Osteoblast (primary cell): Measurements from ENCODE around the gene VEGFC. TPM values are rescaled to one million over a fixed set of nuclear protein-coding genes. Genes with fewer than 3 reads are reported as not detected.

ENCODE experiments used
- DNase-seq: peaks from one replicate; pipeline ENCODE4 v3.0.0; 2011; ENCODE audit warnings: low spot score, mixed read lengths; ENCODE audit not compliant: insufficient read length; ENCODE audit errors: missing footprints
- H2AFZ ChIP-seq: 2 replicates; pipeline ENCODE4 v1.6.0; 2011; ENCODE audit warnings: mild to moderate bottlenecking, low read length
- H3K27ac ChIP-seq: 2 replicates; pipeline ENCODE4 v1.5.1; 2011; ENCODE audit warnings: mild to moderate bottlenecking, low read depth, low read length, moderate library complexity
- H3K27me3 ChIP-seq: 2 replicates; pipeline ENCODE4 v1.6.0; 2012; ENCODE audit warnings: mild to moderate bottlenecking, control low read depth, inconsistent platforms, low read length, moderate library complexity; ENCODE audit not compliant: insufficient read depth
- H3K36me3 ChIP-seq: 2 replicates; pipeline ENCODE4 v1.5.1; 2011; ENCODE audit warnings: mild to moderate bottlenecking, low read length, control low read depth, moderate library complexity; ENCODE audit not compliant: insufficient read depth
- H3K4me1 ChIP-seq: 2 replicates; pipeline ENCODE4 v1.5.1; 2011; ENCODE audit warnings: mild to moderate bottlenecking, low read length, control low read depth, moderate library complexity; ENCODE audit not compliant: insufficient read depth
- H3K4me2 ChIP-seq: 2 replicates; pipeline ENCODE4 v1.6.0; 2011; ENCODE audit warnings: mild to moderate bottlenecking, low read length; ENCODE audit not compliant: insufficient read depth
- H3K4me3 ChIP-seq: fragments of 200-600 bp; sonication (generic); 3 replicates; pipeline ENCODE4 v1.5.1; 2012; ENCODE audit warnings: mild to moderate bottlenecking, low read length, inconsistent platforms; ENCODE audit not compliant: insufficient read depth
- H3K79me2 ChIP-seq: 2 replicates; pipeline ENCODE4 v1.6.0; 2012; ENCODE audit warnings: mild to moderate bottlenecking, low read length, control low read depth, inconsistent platforms; ENCODE audit not compliant: insufficient read depth
- H3K9me3 ChIP-seq: 2 replicates; pipeline ENCODE4 v1.5.1; 2011; ENCODE audit warnings: low read depth, low read length, control low read depth
- H4K20me1 ChIP-seq: 2 replicates; pipeline ENCODE4 v1.6.0; 2012; ENCODE audit warnings: mild to moderate bottlenecking, low read length, control low read depth; ENCODE audit not compliant: insufficient read depth
- total RNA-seq: library from RNA; depleted of rRNA; stranded (reverse); fragments of >200 nt; gene quantifications from 2 replicates; pipeline ENCODE4 v1.2.3, GENCODE V29; 2012
- TF ChIP-seq, protein P1 (sequence below): IDR thresholded peaks from 2 replicates; pipeline ENCODE4 v1.5.1; 2011; ENCODE audit warnings: mild to moderate bottlenecking, low read depth, low read length, moderate library complexity; ENCODE audit errors: extremely low read depth

Gene VEGFC
- total RNA-seq, 1 donor, result 55.4 TPM

DNA sequence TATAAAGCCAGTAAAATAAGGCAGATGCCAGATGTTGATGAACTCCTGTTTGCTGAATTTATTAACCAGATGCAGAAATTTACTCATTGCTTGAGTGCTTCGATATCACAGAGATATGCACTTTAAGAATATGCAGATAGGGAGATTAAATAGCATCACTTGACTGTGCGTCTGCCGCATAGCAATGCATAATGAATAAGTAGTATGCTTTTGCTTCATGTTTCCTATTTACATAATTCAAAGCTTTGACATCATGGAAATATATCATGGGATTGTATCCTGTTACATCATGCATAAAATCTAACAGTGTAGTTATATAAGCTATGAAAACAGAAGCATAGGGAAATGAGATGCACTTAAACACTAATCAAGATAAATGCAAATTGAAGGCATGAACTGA is 45.9 kb downstream of the VEGFC start:
- H3K4me1 ChIP-seq, result peaks cover 62% of the 10 kb centered on the region
- no peak overlapping the region for H3K4me3 ChIP-seq
- no peak overlapping the region for H2AFZ ChIP-seq
- H3K27me3 ChIP-seq, result no peaks in the 10 kb centered on the region
- no peak for DNase-seq
- H3K4me2 ChIP-seq, result no peak overlapping the region
- H3K36me3 ChIP-seq, result peaks cover 3% of the 10 kb centered on the region
- TF ChIP-seq, protein P1, sequence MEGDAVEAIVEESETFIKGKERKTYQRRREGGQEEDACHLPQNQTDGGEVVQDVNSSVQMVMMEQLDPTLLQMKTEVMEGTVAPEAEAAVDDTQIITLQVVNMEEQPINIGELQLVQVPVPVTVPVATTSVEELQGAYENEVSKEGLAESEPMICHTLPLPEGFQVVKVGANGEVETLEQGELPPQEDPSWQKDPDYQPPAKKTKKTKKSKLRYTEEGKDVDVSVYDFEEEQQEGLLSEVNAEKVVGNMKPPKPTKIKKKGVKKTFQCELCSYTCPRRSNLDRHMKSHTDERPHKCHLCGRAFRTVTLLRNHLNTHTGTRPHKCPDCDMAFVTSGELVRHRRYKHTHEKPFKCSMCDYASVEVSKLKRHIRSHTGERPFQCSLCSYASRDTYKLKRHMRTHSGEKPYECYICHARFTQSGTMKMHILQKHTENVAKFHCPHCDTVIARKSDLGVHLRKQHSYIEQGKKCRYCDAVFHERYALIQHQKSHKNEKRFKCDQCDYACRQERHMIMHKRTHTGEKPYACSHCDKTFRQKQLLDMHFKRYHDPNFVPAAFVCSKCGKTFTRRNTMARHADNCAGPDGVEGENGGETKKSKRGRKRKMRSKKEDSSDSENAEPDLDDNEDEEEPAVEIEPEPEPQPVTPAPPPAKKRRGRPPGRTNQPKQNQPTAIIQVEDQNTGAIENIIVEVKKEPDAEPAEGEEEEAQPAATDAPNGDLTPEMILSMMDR, result no peak
- peaks cover 98% of the 10 kb centered on the region for H3K79me2 ChIP-seq
- H4K20me1 ChIP-seq, result peaks cover 82% of the 10 kb centered on the region
- no peak overlapping the region for H3K27ac ChIP-seq
- H3K9me3 ChIP-seq, result no peaks in the 10 kb centered on the region

DNA sequence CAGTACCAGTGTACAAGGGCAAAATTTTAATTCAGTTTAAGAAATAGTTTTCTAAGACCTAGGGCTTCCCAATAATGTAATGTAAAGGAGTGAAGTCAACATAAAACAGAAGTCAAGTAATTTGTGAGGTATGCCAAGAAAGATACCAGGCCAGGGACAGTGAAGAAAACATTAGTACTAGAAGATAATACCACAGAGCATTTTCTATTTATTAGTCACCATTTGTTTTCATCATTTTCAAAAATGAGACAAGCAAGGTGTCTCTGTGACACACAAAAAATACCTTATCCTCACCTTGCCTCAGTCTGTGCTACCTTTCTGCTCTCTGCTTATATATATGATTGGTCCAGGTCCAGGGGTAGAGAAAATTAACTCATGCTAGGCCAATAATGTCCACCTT is 46.8 kb downstream of the VEGFC start:
- H3K9me3 ChIP-seq, result no peaks in the 10 kb centered on the region
- TF ChIP-seq, protein P1, result no peak
- no peaks in the 10 kb centered on the region for H3K27me3 ChIP-seq
- peaks cover 53% of the 10 kb centered on the region for H3K4me1 ChIP-seq
- H3K4me2 ChIP-seq, result peak overlapping the region; percentile 8
- no peak overlapping the region for H2AFZ ChIP-seq
- no peak for DNase-seq
- peaks cover 3% of the 10 kb centered on the region for H3K36me3 ChIP-seq
- peak overlapping the region; percentile 26 for H3K27ac ChIP-seq
- H4K20me1 ChIP-seq, result peaks cover 85% of the 10 kb centered on the region
- peaks cover 98% of the 10 kb centered on the region for H3K79me2 ChIP-seq
- no peak overlapping the region for H3K4me3 ChIP-seq

DNA sequence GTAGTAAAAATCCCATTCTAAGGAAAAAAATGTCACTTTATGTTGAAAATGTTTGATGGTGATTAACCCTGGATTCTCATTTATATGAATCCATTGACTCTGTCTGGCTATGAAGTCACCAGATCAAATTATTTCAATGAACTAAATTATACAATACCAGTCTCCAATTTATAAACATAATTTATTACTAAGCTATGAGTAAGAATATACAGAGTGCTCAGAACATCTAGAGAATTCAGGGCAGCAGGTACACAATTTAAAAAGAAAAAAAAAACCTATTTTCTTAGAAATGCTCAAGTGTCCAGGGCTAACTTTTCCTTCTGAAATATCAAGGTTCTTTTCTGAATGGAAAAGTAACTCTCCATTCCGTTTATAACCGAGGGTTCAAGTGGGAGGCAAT is 48.6 kb downstream of the VEGFC start:
- H4K20me1 ChIP-seq, result peaks cover 86% of the 10 kb centered on the region
- H3K79me2 ChIP-seq, result peaks cover 92% of the 10 kb centered on the region
- no peak overlapping the region for H3K27ac ChIP-seq
- H3K4me2 ChIP-seq, result no peak overlapping the region
- DNase-seq, result no peak
- no peak overlapping the region for H2AFZ ChIP-seq
- H3K4me1 ChIP-seq, result peaks cover 43% of the 10 kb centered on the region
- TF ChIP-seq, protein P1, result no peak
- peaks cover 8% of the 10 kb centered on the region for H3K36me3 ChIP-seq
- H3K4me3 ChIP-seq, result no peak overlapping the region
- no peaks in the 10 kb centered on the region for H3K27me3 ChIP-seq
- H3K9me3 ChIP-seq, result no peaks in the 10 kb centered on the region

DNA sequence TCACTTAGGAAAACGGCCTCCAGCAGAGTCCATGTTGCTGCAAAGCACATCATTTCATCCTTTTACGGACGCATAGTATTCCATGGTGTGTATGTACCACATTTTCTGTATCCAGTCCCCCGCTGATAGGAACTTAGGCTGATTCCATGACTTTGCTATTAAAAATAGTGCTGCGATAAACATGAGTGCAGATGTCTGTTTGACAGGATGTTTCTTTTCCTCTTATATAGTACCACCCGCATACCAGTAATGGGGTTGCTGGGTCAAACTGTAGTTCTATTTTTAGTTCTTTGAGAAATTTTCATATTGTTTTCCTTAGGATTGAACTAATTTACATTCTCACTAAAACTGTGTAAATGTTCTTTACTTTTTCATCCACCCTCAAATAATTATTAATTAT is 50.5 kb downstream of the VEGFC start:
- Histone ChIP-seq H3K27ac (no peak overlapping the region), H3K4me1 (peaks cover 44% of the 10 kb centered on the region), H3K27me3 (no peaks in the 10 kb centered on the region), H3K9me3 (no peaks in the 10 kb centered on the region), H3K79me2 (peaks cover 93% of the 10 kb centered on the region), H3K4me2 (peak overlapping the region; percentile 16), H3K4me3 (no peak overlapping the region), H2AFZ (no peak overlapping the region), H3K36me3 (peaks cover 8% of the 10 kb centered on the region), H4K20me1 (peaks cover 89% of the 10 kb centered on the region)
- TF ChIP-seq, protein P1, result no peak
- DNase-seq, result no peak
